T-helper 9 cell (primary cell): ENCODE measurements around the gene MT1G.
"Not testable (repeated sequence)": the region's sequence is repeated elsewhere in the genome, so short reads cannot be mapped to it uniquely, and the experiment has no call there.

Experiments
- DNase-seq: peaks from one replicate; pipeline ENCODE4 v3.0.0-alpha.2; 2020
- total RNA-seq, 2 donors: gene quantifications; one replicate each; lab custom pipeline; 2026; lab: John Stamatoyannopoulos, UW

The MT1G gene
- total RNA-seq, result 0 reads per million in 2 donors

- no peak for DNase-seq
Measured at GRCh38 chr16:56667581-56668571, at the start of gene MT1G. Gene MT1G, minus strand, starts transcription at chr16:56668065. Its CDS starts 72 bp downstream, at chr16:56667993.

GRCh38 chr16:56717532-56717931 is 49.7 kb upstream of the MT1G start:
- not testable (repeated sequence) for DNase-seq

- DNase-seq, result no peak
Measured at GRCh38 chr16:56716761-56717160, 48.9 kb upstream of the MT1G start.

- no peak for DNase-seq
Measured at GRCh38 chr16:56715126-56715525, 47.3 kb upstream of the MT1G start.

GRCh38 chr16:56713794-56714193 is 45.9 kb upstream of the MT1G start:
- no peak for DNase-seq

GRCh38 chr16:56711862-56712261 is 44.0 kb upstream of the MT1G start:
- no peak for DNase-seq

- DNase-seq, result no peak
Measured at GRCh38 chr16:56710181-56710737, 42.4 kb upstream of the MT1G start.

- DNase-seq, result no peak
Measured at GRCh38 chr16:56709443-56710040, 41.7 kb upstream of the MT1G start.

GRCh38 chr16:56708525-56709442 is 40.9 kb upstream of the MT1G start:
- DNase-seq, result no peak

GRCh38 chr16:56702836-56703235 is 35.0 kb upstream of the MT1G start:
- DNase-seq, result no peak

GRCh38 chr16:56701534-56701933 is 33.7 kb upstream of the MT1G start:
- no peak for DNase-seq

GRCh38 chr16:56700631-56701030 is 32.8 kb upstream of the MT1G start:
- DNase-seq, result no peak

- DNase-seq, result no peak
Measured at GRCh38 chr16:56700195-56700594, 32.3 kb upstream of the MT1G start.

GRCh38 chr16:56697456-56698155 is 29.7 kb upstream of the MT1G start:
- no peak for DNase-seq

- no peak for DNase-seq
Measured at GRCh38 chr16:56695246-56695645, 27.4 kb upstream of the MT1G start.

- DNase-seq, result no peak
Measured at GRCh38 chr16:56691885-56692284, 24.0 kb upstream of the MT1G start.

GRCh38 chr16:56690420-56691122 is 22.7 kb upstream of the MT1G start:
- no peak for DNase-seq

GRCh38 chr16:56689171-56689570 is 21.3 kb upstream of the MT1G start:
- DNase-seq, result no peak

- DNase-seq, result no peak
Measured at GRCh38 chr16:56688762-56689161, 20.9 kb upstream of the MT1G start.

- no peak for DNase-seq
Measured at GRCh38 chr16:56686758-56687157, 18.9 kb upstream of the MT1G start.

GRCh38 chr16:56684926-56685590 is 17.2 kb upstream of the MT1G start:
- no peak for DNase-seq
